Dendritic cell treated with granulocyte-macrophage colony-stimulating factor and Interleukin-4, amounts not matched to agents 40 ng/mL and 50 ng/mL, for 4 days (primary cell): ENCODE results near the gene CCL8.

Experiments
- H3K27ac Mint-ChIP-seq: one replicate; pipeline ENCODE4 v1.8.0; 2022; ENCODE audit warnings: mild to moderate bottlenecking, mixed read lengths
- H3K27me3 Mint-ChIP-seq: one replicate; pipeline ENCODE4 v1.8.0; 2022; ENCODE audit warnings: mild to moderate bottlenecking, mixed read lengths
- H3K36me3 Mint-ChIP-seq: one replicate; pipeline ENCODE4 v1.8.0; 2022; ENCODE audit warnings: low read depth, mixed read lengths
- H3K4me1 Mint-ChIP-seq: one replicate; pipeline ENCODE4 v1.8.0; 2022; ENCODE audit warnings: low read depth, mixed read lengths
- H3K4me3 Mint-ChIP-seq: one replicate; pipeline ENCODE4 v1.8.0; 2022; ENCODE audit warnings: mild to moderate bottlenecking, moderate library complexity, mixed read lengths
- H3K9me3 Mint-ChIP-seq: one replicate; pipeline ENCODE4 v1.8.0; 2022; ENCODE audit warnings: mixed read lengths
- intact Hi-C: fragments of 100-400 bp; cut with micrococcal nuclease; formaldehyde crosslinking; loops from one replicate; pipeline ENCODE4 v1.15.0; 2022

CCL8 gene

DNA sequence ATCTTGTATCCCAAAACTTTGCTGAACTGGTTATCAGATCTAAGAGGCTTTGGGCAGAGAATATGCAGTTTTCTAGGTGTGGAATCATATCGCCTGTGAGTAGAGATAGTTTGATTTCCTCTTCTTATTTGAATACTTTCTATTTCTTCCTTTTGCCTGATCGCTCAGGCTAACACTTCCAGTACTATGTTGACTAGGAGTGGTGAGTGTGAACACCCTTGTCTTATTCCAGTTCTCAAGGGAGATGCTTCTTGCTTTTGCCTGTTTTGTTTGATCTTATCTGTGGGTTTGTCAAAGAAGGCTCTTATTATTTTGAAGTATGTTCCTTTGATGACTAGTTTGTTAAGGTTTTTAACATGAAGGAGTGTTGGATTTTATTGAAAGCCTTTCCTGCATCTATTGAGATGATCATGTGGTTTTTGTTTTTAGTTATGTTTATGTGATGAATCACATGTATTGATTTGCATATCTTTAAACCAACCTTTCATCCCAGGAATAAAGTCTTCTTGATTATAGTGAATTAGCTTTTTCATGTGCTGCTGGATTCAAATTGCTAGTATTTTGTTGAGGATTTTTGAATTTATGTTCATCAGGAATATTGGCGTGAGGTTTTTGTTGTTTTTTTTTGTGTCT is 20.0 kb downstream of the CCL8 start:
- Mint-ChIP-seq H3K36me3 (no peaks in the 10 kb centered on the region), H3K4me1 (peaks cover 6% of the 10 kb centered on the region), H3K4me3 (no peak overlapping the region), H3K27me3 (peaks cover 27% of the 10 kb centered on the region), H3K27ac (no peak overlapping the region), H3K9me3 (no peaks in the 10 kb centered on the region)
- intact Hi-C loops: no loop called here

- intact Hi-C loops: no loop called here
- Mint-ChIP-seq H3K4me1 (peaks cover 16% of the 10 kb centered on the region), H3K27ac (no peak overlapping the region), H3K9me3 (no peaks in the 10 kb centered on the region), H3K4me3 (no peak overlapping the region), H3K36me3 (no peaks in the 10 kb centered on the region), H3K27me3 (peaks cover 30% of the 10 kb centered on the region)
These were observed 22.7 kb downstream of the CCL8 start for GRCh38 chr17:34341916-34342315.

DNA sequence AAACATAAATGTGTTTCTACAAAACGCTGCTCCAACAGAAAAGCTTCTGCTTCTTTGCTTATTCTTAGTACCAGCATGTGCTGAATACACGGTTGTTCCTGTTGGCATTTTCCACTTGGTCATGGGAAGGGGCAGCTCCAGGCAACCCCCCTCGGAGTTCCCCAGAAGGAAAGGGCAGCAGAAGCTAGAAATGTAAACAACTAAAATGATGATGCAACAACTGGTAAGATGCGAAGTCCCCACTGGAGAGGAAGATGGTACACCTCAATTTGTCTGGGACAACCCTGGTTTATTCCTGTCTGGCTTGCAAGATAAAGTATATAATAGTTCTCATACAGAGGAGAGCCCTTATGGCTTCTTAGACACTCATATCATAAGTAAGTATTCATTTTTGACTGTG is 27.8 kb downstream of the CCL8 start:
- Mint-ChIP-seq H3K27ac (peak overlapping the region; percentile 11), H3K4me3 (no peak overlapping the region), H3K36me3 (no peaks in the 10 kb centered on the region), H3K4me1 (peaks cover 41% of the 10 kb centered on the region), H3K9me3 (peaks cover 9% of the 10 kb centered on the region), H3K27me3 (peaks cover 22% of the 10 kb centered on the region)
- intact Hi-C loops: no loop called here

DNA sequence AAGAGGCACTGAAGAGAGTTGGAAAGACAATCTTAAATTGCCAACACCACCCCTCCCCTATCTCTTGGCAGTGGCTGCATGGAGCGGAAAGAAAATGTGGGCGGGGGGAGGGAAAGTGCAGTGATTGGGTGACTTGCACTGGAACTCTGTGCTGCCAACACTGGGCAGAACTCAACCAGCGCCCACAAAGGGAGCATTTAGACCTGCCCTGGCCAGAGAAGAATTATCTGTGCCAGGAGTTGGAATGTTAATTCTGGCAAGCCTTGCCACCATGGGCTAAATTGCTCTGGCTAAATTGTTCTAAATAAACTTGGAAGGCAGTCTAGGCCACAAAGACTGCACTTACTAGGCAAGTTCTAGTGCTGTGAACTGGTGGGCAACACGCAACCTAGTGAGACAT is 30.5 kb downstream of the CCL8 start:
- intact Hi-C loops: no loop called here

DNA sequence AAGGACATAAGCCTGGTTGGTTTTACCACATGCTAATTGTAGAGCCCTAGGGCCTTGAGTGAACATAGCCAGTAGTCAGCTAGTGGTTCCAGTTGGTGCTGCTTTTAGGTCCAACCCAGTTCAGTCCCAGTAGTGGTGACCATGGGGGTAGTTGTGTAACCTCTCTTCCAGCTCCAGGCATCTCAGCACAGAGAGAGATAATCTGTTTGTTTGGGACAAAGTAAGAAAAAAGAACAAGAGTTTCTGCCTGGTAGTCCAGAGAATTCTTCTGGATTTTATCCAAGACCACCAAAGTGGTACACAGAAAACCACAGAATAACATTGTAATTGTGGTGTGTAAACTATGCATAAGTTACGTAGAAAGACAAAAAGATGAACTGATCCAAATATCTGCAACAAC is 31.9 kb downstream of the CCL8 start:
- Mint-ChIP-seq H3K27me3 (peaks cover 17% of the 10 kb centered on the region), H3K36me3 (peaks cover 4% of the 10 kb centered on the region), H3K27ac (peak overlapping the region; percentile 40), H3K4me3 (no peak overlapping the region), H3K9me3 (peaks cover 11% of the 10 kb centered on the region), H3K4me1 (peaks cover 72% of the 10 kb centered on the region)
- intact Hi-C loops: no loop called here

More for the DNA sequence above, 30.5 kb downstream of the CCL8 start:
- Mint-ChIP-seq H3K9me3 (peaks cover 11% of the 10 kb centered on the region), H3K36me3 (peaks cover 4% of the 10 kb centered on the region), H3K4me3 (no peak overlapping the region), H3K4me1 (peaks cover 63% of the 10 kb centered on the region), H3K27me3 (peaks cover 22% of the 10 kb centered on the region), H3K27ac (no peak overlapping the region)

DNA sequence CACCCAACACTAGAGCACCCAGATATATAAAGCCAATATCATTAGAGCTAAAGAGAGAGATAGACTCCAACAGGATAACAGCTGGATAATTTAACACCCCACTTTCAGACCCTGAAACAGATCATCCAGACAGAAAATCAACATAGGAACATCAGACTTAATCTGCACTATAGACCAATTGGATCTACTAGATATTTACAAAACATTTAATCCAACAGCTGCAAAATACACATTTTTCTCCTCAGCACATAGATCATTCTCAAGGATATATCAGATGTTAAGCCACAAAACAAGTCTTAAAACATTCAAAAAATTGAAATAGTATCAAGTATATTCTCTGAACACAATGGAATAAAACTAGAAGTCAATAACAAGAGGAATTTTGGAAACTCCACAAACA is 33.0 kb downstream of the CCL8 start:
- peaks cover 73% of the 10 kb centered on the region for H3K4me1 Mint-ChIP-seq
- H3K9me3 Mint-ChIP-seq: peaks cover 11% of the 10 kb centered on the region
- H3K27me3 Mint-ChIP-seq: peaks cover 17% of the 10 kb centered on the region
- H3K27ac Mint-ChIP-seq: no peak overlapping the region
- intact Hi-C loops: no loop called here
- H3K4me3 Mint-ChIP-seq: no peak overlapping the region
- peaks cover 14% of the 10 kb centered on the region for H3K36me3 Mint-ChIP-seq

GRCh38 chr17:34354637-34355036 is 35.4 kb downstream of the CCL8 start:
- peaks cover 85% of the 10 kb centered on the region for H3K4me1 Mint-ChIP-seq
- intact Hi-C loops: loop anchor here (5.0 kb wide), 2 partner anchors 37 to 107 kb away; partner anchors contain the start of gene CCL8
- H3K4me3 Mint-ChIP-seq: peak overlapping the region; percentile 49
- peaks cover 11% of the 10 kb centered on the region for H3K9me3 Mint-ChIP-seq
- peaks cover 39% of the 10 kb centered on the region for H3K36me3 Mint-ChIP-seq
- peaks cover 13% of the 10 kb centered on the region for H3K27me3 Mint-ChIP-seq
- H3K27ac Mint-ChIP-seq: peak overlapping the region; percentile 90

DNA sequence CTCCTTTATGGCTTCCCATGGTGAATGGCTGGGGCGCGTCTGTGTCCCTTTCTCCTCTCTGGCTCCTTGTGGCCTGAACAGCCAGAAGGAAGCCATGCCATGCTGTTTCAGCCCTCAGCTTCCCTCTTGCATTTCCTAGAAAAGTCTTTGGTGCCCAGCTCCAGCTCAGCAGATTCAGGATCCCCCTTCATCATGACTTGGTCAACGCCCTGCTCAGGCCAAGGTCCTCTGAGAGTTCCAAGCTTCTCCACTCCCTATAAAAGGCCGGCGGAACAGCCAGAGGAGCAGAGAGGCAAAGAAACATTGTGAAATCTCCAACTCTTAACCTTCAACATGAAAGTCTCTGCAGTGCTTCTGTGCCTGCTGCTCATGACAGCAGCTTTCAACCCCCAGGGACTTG is 37.0 kb downstream of the CCL8 start, which contains the start of gene CCL13:
CCL13 (plus strand) TSS at position 287 of the 400 bp plus-strand sequence; CDS start at position 334, 47 bp downstream.
- Mint-ChIP-seq H3K36me3 (peaks cover 48% of the 10 kb centered on the region), H3K4me3 (peak within 1 kb of the TSS; percentile 95)
- intact Hi-C loops: loop anchor here (5.0 kb wide), 2 partner anchors 39 to 109 kb away; partner anchors contain the start of gene CCL8

DNA sequence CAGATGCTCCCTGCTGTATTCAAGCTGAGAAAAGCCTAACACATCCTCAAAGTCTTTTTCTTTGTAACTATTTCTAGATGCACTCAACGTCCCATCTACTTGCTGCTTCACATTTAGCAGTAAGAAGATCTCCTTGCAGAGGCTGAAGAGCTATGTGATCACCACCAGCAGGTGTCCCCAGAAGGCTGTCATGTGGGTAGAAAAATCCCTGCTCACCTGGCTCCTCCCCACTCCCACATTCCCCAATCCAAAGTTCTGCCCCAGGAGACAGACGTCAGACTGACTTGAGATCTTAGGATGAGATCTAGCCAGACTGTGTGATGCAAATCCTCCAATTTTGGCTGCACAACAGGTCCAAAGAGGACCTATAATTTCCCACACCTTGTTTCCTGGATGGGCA is 38.2 kb downstream of the CCL8 start:
- Mint-ChIP-seq H3K27me3 (peaks cover 9% of the 10 kb centered on the region), H3K9me3 (no peaks in the 10 kb centered on the region), H3K36me3 (peaks cover 60% of the 10 kb centered on the region), H3K4me1 (peaks cover 92% of the 10 kb centered on the region), H3K4me3 (peak overlapping the region; percentile 95), H3K27ac (peak overlapping the region; percentile 90)
- intact Hi-C loops: loop anchor here (5.0 kb wide), 2 partner anchors 40 to 110 kb away; partner anchors contain the start of gene CCL8

More for the DNA sequence above, 37.0 kb downstream of the CCL8 start, which contains the start of gene CCL13:
- Mint-ChIP-seq H3K4me1 (peaks cover 90% of the 10 kb centered on the region), H3K27ac (peak within 1 kb of the TSS; percentile 90), H3K27me3 (peaks cover 8% of the 10 kb centered on the region), H3K9me3 (peaks cover 10% of the 10 kb centered on the region)

DNA sequence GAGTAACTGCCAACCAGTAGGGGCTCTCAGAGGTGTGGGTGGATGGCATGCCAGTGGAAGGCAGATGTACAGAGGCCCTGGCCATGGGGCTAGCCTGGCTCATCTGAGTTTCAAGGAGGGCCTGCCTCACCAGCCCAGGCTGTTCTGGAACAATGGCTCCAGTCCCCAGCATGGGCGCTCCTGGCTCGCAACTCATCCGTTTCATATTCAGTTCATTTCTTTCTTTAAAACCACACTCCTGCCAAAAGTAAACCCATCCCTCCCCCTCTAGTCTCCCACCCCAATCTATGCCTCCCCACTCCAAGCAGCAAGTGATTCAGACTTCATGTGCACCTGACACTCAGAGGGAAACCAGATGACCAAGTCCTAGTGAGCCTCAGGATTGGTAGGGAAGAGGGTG is 39.4 kb downstream of the CCL8 start:
- intact Hi-C loops: loop anchor here (5.0 kb wide), 2 partner anchors 41 to 111 kb away; partner anchors contain the start of gene CCL8
- Mint-ChIP-seq H3K4me3 (peak overlapping the region; percentile 95), H3K9me3 (no peaks in the 10 kb centered on the region), H3K4me1 (peaks cover 94% of the 10 kb centered on the region), H3K27ac (peak overlapping the region; percentile 90), H3K27me3 (peaks cover 12% of the 10 kb centered on the region), H3K36me3 (peaks cover 62% of the 10 kb centered on the region)

- Mint-ChIP-seq H3K4me3 (no peak overlapping the region), H3K27me3 (peaks cover 18% of the 10 kb centered on the region), H3K9me3 (no peaks in the 10 kb centered on the region), H3K27ac (peak overlapping the region; percentile 90), H3K36me3 (peaks cover 58% of the 10 kb centered on the region), H3K4me1 (peaks cover 73% of the 10 kb centered on the region)
- intact Hi-C loops: loop anchor here (1.0 kb wide), 1 partner anchor 160 kb away; no protein-coding TSS in a partner anchor
These were observed 41.5 kb downstream of the CCL8 start for GRCh38 chr17:34360601-34361270.

GRCh38 chr17:34361478-34362061 is 42.3 kb downstream of the CCL8 start:
- Mint-ChIP-seq H3K9me3 (no peaks in the 10 kb centered on the region), H3K27ac (no peak overlapping the region), H3K4me1 (peaks cover 65% of the 10 kb centered on the region), H3K27me3 (peaks cover 18% of the 10 kb centered on the region), H3K4me3 (no peak overlapping the region), H3K36me3 (peaks cover 54% of the 10 kb centered on the region)
- intact Hi-C loops: loop anchor here (1.0 kb wide), 1 partner anchor 161 kb away; no protein-coding TSS in a partner anchor

- H3K4me3 Mint-ChIP-seq: no peak within 1 kb of the TSS
- no peaks in the 10 kb centered on the region for H3K9me3 Mint-ChIP-seq
- H3K27ac Mint-ChIP-seq: peak within 1 kb of the TSS; percentile 38
- intact Hi-C loops: no loop called here
- peaks cover 37% of the 10 kb centered on the region for H3K36me3 Mint-ChIP-seq
- H3K4me1 Mint-ChIP-seq: peaks cover 52% of the 10 kb centered on the region
- peaks cover 18% of the 10 kb centered on the region for H3K27me3 Mint-ChIP-seq
These were observed 44.0 kb downstream of the CCL8 start, which contains the start of gene CCL1 for GRCh38 chr17:34363183-34363661. TSS of gene CCL1 (minus strand) at chr17:34363233. CDS start at chr17:34363161, 72 bp downstream.

- Mint-ChIP-seq H3K9me3 (no peaks in the 10 kb centered on the region), H3K36me3 (peaks cover 22% of the 10 kb centered on the region), H3K4me1 (peaks cover 36% of the 10 kb centered on the region), H3K27ac (no peak overlapping the region), H3K4me3 (no peak overlapping the region), H3K27me3 (peaks cover 18% of the 10 kb centered on the region)
- intact Hi-C loops: no loop called here
These were observed 45.5 kb downstream of the CCL8 start for GRCh38 chr17:34364751-34365150.
